Upper lobe of right lung (tissue), 1 donor: ENCODE data around the gene ATP5ME. TPM values are rescaled to one million over a fixed set of nuclear protein-coding genes. Genes with fewer than 3 reads are reported as not detected.

Experiments used
- ATAC-seq: fragments of 200-7000 bp; cut with Tn5 transposase; one replicate; pipeline ENCODE4 v1.9.1; 2020; ENCODE audit warnings: mild to moderate bottlenecking, moderate library complexity
- DNase-seq: peaks from one replicate; pipeline ENCODE4 v3.0.0-alpha.2; 2020
- H3K27ac ChIP-seq: fragments of 200-600 bp; one replicate; pipeline ENCODE4 v1.8.0; 2022
- H3K27me3 ChIP-seq: fragments of 200-600 bp; one replicate; pipeline ENCODE4 v1.8.0; 2022; ENCODE audit warnings: mild to moderate bottlenecking
- H3K36me3 ChIP-seq: fragments of 200-600 bp; one replicate; pipeline ENCODE4 v1.8.0; 2022
- H3K4me1 ChIP-seq: fragments of 200-600 bp; one replicate; pipeline ENCODE4 v1.8.0; 2022
- H3K4me3 ChIP-seq: fragments of 200-600 bp; one replicate; pipeline ENCODE4 v1.8.0; 2022; ENCODE audit warnings: mild to moderate bottlenecking
- H3K9me3 ChIP-seq: fragments of 200-600 bp; one replicate; pipeline ENCODE4 v1.8.0; 2022
- CTCF ChIP-seq: fragments of 200-600 bp; IDR thresholded peaks from one replicate; pipeline ENCODE4 v1.8.0; 2022; ENCODE audit warnings: antibody characterized with exemption
- intact Hi-C: fragments of 100-400 bp; cut with DNase I; formaldehyde crosslinking; loops from one replicate; pipeline ENCODE4 v1.11.0; 2022
- total RNA-seq: library from RNA; stranded (reverse); fragmentation: NEBNext Ultra II Directional; extraction: Animal tissue kit (Norgen Biotek cat#: 25700); gene quantifications from one replicate; pipeline ENCODE4 v1.2.1, GENCODE V29; 2021
- donor health status: DM: no; HTN: yes; CAD: no; lungs with severe emphysema.

ATP5ME gene
- total RNA-seq, 1 donor from 2014 or later = 167 TPM

GRCh38 chr4:680091-680490, 6.0 kb upstream of the ATP5ME start:
- no peak for DNase-seq
- no peaks in the 10 kb centered on the region for H3K27me3 ChIP-seq
- intact Hi-C loops = no loop called here
- peaks cover 24% of the 10 kb centered on the region for H3K4me1 ChIP-seq
- no peak overlapping the region for H3K27ac ChIP-seq
- no peak overlapping the region for H3K4me3 ChIP-seq
- ATAC-seq = no peak
- H3K9me3 ChIP-seq = no peaks in the 10 kb centered on the region
- TF ChIP-seq CTCF = no peak
- no peaks in the 10 kb centered on the region for H3K36me3 ChIP-seq

GRCh38 chr4:679629-680028, 5.6 kb upstream of the ATP5ME start:
- Histone ChIP-seq H3K9me3 (no peaks in the 10 kb centered on the region), H3K27me3 (no peaks in the 10 kb centered on the region), H3K4me3 (no peak overlapping the region), H3K27ac (no peak overlapping the region), H3K4me1 (peaks cover 26% of the 10 kb centered on the region), H3K36me3 (no peaks in the 10 kb centered on the region)
- ATAC-seq (no peak), DNase-seq (no peak)
- TF ChIP-seq CTCF = no peak
- intact Hi-C loops = no loop called here

- DNase-seq (no peak), ATAC-seq (no peak)
- intact Hi-C loops = no loop called here
- Histone ChIP-seq H3K27ac (no peak overlapping the region), H3K36me3 (no peaks in the 10 kb centered on the region), H3K9me3 (no peaks in the 10 kb centered on the region), H3K27me3 (no peaks in the 10 kb centered on the region), H3K4me1 (peaks cover 26% of the 10 kb centered on the region), H3K4me3 (no peak overlapping the region)
- TF ChIP-seq CTCF = no peak
Observed at GRCh38 chr4:679104-679481, 5.0 kb upstream of the ATP5ME start.

GRCh38 chr4:678331-679103, 4.4 kb upstream of the ATP5ME start:
- DNase-seq (no peak), ATAC-seq (no peak)
- H3K4me1 ChIP-seq = peaks cover 22% of the 10 kb centered on the region
- intact Hi-C loops = no loop called here
- H3K9me3 ChIP-seq = no peaks in the 10 kb centered on the region
- H3K36me3 ChIP-seq = no peaks in the 10 kb centered on the region
- no peaks in the 10 kb centered on the region for H3K27me3 ChIP-seq
- no peak for TF ChIP-seq CTCF
- H3K4me3 ChIP-seq = no peak overlapping the region
- no peak overlapping the region for H3K27ac ChIP-seq

GRCh38 chr4:677431-678293, 3.6 kb upstream of the ATP5ME start:
- no peak overlapping the region for H3K4me3 ChIP-seq
- peaks cover 29% of the 10 kb centered on the region for H3K4me1 ChIP-seq
- intact Hi-C loops = no loop called here
- no peak for TF ChIP-seq CTCF
- ATAC-seq (no peak), DNase-seq (no peak)
- no peaks in the 10 kb centered on the region for H3K9me3 ChIP-seq
- no peak overlapping the region for H3K27ac ChIP-seq
- peaks cover 4% of the 10 kb centered on the region for H3K36me3 ChIP-seq
- no peaks in the 10 kb centered on the region for H3K27me3 ChIP-seq
